Parathyroid adenoma (tissue), 2 donors: ENCODE data around the gene LRRIQ1.

ENCODE experiments used
- H2AFZ ChIP-seq: fragments of 300-600 bp; sonication (generic); one replicate; pipeline ENCODE4 v1.7.0; 2017; ENCODE audit warnings: antibody characterized with exemption, mild to moderate bottlenecking
- H3K27ac ChIP-seq: fragments of 300-600 bp; sonication (generic); one replicate; pipeline ENCODE4 v1.7.0; 2017
- H3K27me3 ChIP-seq: fragments of 300-600 bp; sonication (generic); one replicate; pipeline ENCODE4 v1.7.0; 2017; ENCODE audit warnings: low read length; ENCODE audit not compliant: control insufficient read depth, insufficient read depth
- H3K36me3 ChIP-seq: fragments of 300-600 bp; sonication (generic); one replicate; pipeline ENCODE4 v1.7.0; 2017; ENCODE audit warnings: low read length; ENCODE audit not compliant: control insufficient read depth, insufficient read depth
- H3K4me1 ChIP-seq: fragments of 300-600 bp; sonication (generic); one replicate; pipeline ENCODE4 v1.7.0; 2017; ENCODE audit warnings: control low read depth
- H3K4me2 ChIP-seq: fragments of 300-600 bp; sonication (generic); one replicate; pipeline ENCODE4 v1.7.0; 2017; ENCODE audit warnings: low read length
- H3K4me3 ChIP-seq: fragments of 300-600 bp; sonication (generic); one replicate; pipeline ENCODE4 v1.7.0; 2017; ENCODE audit warnings: low read depth, low read length
- H3K79me2 ChIP-seq: fragments of 300-600 bp; sonication (generic); one replicate; pipeline ENCODE4 v1.7.0; 2017; ENCODE audit warnings: control low read depth
- H3K9ac ChIP-seq: fragments of 300-600 bp; sonication (generic); one replicate; pipeline ENCODE4 v1.7.0; 2017; ENCODE audit warnings: mild to moderate bottlenecking
- H3K9me3 ChIP-seq: fragments of 300-600 bp; sonication (generic); one replicate; pipeline ENCODE4 v1.7.0; 2017; ENCODE audit warnings: low read length; ENCODE audit not compliant: control insufficient read depth
- CTCF ChIP-seq: fragments of 300-600 bp; sonication (generic); IDR thresholded peaks from one replicate; pipeline ENCODE4 v1.7.0; 2017; ENCODE audit warnings: antibody characterized with exemption, mild to moderate bottlenecking
- donor health status: primary hyperparathyroidism.

LRRIQ1 gene

GRCh38 chr12:85279449-85280164 lies 243.5 kb downstream of the LRRIQ1 start:
- no peaks in the 10 kb centered on the region for H3K4me1 ChIP-seq
- no peak overlapping the region for H3K27ac ChIP-seq
- peak overlapping the region; percentile 20 for H3K4me3 ChIP-seq
- no peak overlapping the region for H3K9ac ChIP-seq
- no peaks in the 10 kb centered on the region for H3K79me2 ChIP-seq
- H3K36me3 ChIP-seq: no peaks in the 10 kb centered on the region
- peaks cover 17% of the 10 kb centered on the region for H3K27me3 ChIP-seq
- TF ChIP-seq CTCF: no peak
- H3K9me3 ChIP-seq: peaks cover 7% of the 10 kb centered on the region
- H3K4me2 ChIP-seq: peak overlapping the region; percentile 57
- H2AFZ ChIP-seq: peak overlapping the region; percentile 50

DNA sequence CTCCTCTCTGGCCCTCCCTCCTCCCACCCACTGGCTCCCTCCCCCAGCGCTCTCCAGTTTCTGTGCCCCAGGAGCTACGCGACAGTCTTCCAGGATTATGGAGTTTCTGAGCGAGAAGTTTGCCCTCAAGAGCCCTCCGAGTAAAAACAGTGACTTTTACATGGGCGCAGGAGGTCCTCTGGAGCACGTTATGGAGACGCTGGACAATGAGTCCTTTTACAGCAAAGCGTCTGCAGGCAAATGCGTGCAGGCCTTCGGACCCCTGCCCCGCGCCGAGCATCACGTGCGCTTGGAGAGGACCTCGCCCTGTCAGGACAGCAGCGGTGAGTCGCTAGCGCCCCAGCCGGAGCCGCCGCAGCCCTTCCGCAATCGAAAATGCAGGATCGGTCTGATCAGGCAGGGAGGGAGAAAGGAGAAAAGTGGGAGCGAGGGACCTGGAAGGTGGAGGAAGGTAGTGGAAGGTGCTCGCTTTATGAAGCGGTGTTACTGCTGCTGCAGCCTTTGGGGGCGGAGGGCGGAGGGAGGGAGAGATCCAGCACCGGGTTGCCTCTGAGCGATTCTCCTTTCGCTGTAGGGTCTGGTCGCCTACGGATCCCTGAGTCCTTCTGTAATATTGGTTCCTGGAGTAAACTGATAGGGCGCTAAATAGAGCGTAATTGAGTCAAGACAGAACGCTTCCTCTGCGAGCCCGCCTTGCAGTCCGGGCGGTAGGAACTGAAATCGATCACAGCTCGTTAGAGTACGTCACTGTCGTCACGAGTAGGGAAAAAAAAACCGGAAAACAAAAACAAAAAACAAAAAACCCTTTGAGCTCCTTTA lies 244.2 kb downstream of the LRRIQ1 start, which contains the start of gene ALX1:
Gene ALX1, plus strand, starts transcription at position 56 of the 819 bp plus-strand sequence. Its CDS starts 42 bp downstream, at position 98.
- Histone ChIP-seq H3K9me3 (peaks cover 7% of the 10 kb centered on the region), H3K4me2 (peak within 1 kb of the TSS; percentile 57), H3K27me3 (peaks cover 17% of the 10 kb centered on the region), H2AFZ (peak within 1 kb of the TSS; percentile 50), H3K27ac (no peak within 1 kb of the TSS), H3K4me1 (no peaks in the 10 kb centered on the region), H3K36me3 (no peaks in the 10 kb centered on the region), H3K4me3 (peak within 1 kb of the TSS; percentile 20), H3K9ac (no peak within 1 kb of the TSS), H3K79me2 (no peaks in the 10 kb centered on the region)
- TF ChIP-seq CTCF: no peak

- Histone ChIP-seq H3K27ac (no peak overlapping the region), H3K9me3 (peaks cover 7% of the 10 kb centered on the region), H3K36me3 (no peaks in the 10 kb centered on the region), H3K4me1 (no peaks in the 10 kb centered on the region), H3K4me3 (no peak overlapping the region), H3K79me2 (no peaks in the 10 kb centered on the region), H3K4me2 (no peak overlapping the region), H3K27me3 (peaks cover 17% of the 10 kb centered on the region), H3K9ac (no peak overlapping the region), H2AFZ (no peak overlapping the region)
- TF ChIP-seq CTCF: no peak
Observed at GRCh38 chr12:85280984-85281630, 245.0 kb downstream of the LRRIQ1 start.

GRCh38 chr12:85281636-85282312 lies 245.6 kb downstream of the LRRIQ1 start:
- no peak overlapping the region for H2AFZ ChIP-seq
- no peaks in the 10 kb centered on the region for H3K36me3 ChIP-seq
- no peaks in the 10 kb centered on the region for H3K4me1 ChIP-seq
- H3K9me3 ChIP-seq: peaks cover 7% of the 10 kb centered on the region
- H3K4me3 ChIP-seq: no peak overlapping the region
- no peak overlapping the region for H3K27ac ChIP-seq
- peaks cover 17% of the 10 kb centered on the region for H3K27me3 ChIP-seq
- H3K4me2 ChIP-seq: no peak overlapping the region
- no peak overlapping the region for H3K9ac ChIP-seq
- TF ChIP-seq CTCF: no peak
- H3K79me2 ChIP-seq: no peaks in the 10 kb centered on the region
